ENCODE measurements around the gene LPA.

The LPA gene

GRCh38 chr6:160510976-160511617 is 153.0 kb downstream of the LPA start:
- DNase-seq (ENCODE audit: low read depth): no peak

- no peak for DNase-seq (ENCODE audit: low read depth)
Measured at GRCh38 chr6:160510199-160510598, 153.9 kb downstream of the LPA start.

DNA sequence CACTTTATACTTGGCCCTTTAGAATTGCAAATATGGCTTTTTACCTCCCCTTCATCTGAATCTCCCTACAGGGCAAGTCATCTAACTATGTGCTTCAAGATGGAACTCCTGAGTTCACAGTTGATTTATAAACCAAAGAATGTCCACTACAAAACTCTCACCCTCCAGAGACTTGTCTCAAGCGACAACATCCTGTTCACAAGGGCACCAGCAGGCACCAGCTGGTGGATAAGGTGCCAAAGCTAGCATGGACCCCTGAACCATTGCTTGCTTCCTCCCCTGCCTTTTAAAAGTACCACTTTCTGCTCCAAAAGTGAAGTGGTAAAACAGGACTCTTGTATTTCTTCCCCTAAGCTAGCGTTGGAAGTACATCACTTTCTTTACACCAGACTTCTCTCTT is 154.5 kb downstream of the LPA start:
- no peak for DNase-seq (ENCODE audit: low read depth)

DNA sequence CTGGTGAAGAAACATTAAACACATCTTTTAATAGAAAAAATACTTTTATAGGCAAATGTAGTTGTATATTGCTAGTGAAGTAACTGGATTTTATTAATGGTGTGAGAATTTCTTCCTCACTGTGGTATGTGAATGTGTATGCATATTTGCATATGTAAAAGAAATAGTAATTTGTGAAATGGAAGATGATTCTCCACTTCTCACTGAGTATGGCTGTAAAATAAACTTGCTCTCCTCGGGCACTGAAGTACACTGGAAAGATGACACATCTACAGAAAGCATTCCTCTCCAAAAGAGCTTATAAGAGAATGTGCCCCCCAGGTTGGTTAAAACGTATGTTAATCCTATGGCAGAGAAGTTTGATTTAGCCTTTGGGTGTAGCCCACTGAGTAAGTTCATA is 155.5 kb downstream of the LPA start:
- no peak for DNase-seq (ENCODE audit: low read depth)

- DNase-seq (ENCODE audit: low read depth): no peak
Measured at GRCh38 chr6:160507420-160507819, 156.7 kb downstream of the LPA start.

GRCh38 chr6:160505970-160506369 is 158.1 kb downstream of the LPA start:
- DNase-seq (ENCODE audit: low read depth): no peak

GRCh38 chr6:160500639-160501038 is 163.4 kb downstream of the LPA start:
- no peak for DNase-seq (ENCODE audit: low read depth)

- DNase-seq (ENCODE audit: low read depth): no peak
Measured at GRCh38 chr6:160494576-160494975, 169.5 kb downstream of the LPA start.

DNA sequence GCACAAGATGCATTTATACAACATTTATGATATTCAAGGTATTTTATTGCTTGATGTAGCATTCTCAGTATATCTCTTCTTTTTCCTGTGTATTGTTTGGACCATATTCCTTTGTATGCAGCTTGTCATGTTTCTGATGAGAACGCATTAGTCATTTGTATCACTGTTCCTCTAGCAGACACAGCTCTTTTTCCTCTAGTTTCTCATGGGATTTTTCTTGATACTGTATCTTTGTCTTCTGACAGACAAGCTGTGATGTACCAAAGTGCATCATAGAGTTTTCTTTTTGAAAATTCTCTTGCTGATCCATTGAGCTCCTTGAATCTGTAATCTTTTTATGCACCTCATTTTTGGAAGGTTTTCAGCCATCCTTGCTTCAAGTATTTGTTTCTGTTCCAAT is 175.0 kb downstream of the LPA start:
- DNase-seq (ENCODE audit: low read depth): no peak

DNA sequence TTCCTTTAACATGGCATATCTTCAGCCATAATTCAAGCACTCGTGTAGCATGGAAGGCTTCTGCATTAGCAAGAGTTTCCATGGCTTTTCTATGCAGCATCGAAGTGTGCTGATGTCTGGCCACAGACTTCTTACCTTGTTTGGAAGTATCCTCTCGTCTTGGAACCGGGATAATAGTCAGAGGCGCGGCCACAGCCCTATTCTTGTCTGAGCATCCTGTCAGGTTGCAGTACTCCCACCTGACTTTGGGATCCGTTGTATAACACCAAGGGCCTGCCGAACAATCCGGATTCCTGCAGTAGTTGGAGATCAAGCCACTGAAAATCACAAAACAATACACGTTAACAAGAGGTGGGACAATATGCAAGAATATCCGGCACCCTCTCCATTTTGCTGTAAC is 177.0 kb downstream of the LPA start:
- no peak for DNase-seq (ENCODE audit: low read depth)

All from GM04504 (cell line).